Hepatocyte (in vitro differentiated cells): Measurements from ENCODE around the gene FBN3.

ENCODE experiments used
- CTCF ChIP-seq: fragments of 200-600 bp; sonication (generic); IDR thresholded peaks from 2 replicates; pipeline ENCODE4 v1.5.1; 2016; ENCODE audit warnings: antibody characterized with exemption, mild to moderate bottlenecking; ENCODE audit not compliant: poor library complexity
- EZH2 ChIP-seq: fragments of 200-600 bp; sonication (generic); IDR thresholded peaks from 2 replicates; pipeline ENCODE4 v1.6.1; 2016; ENCODE audit warnings: antibody characterized with exemption, mild to moderate bottlenecking, borderline replicate concordance
- EZH2phosphoT487 ChIP-seq: fragments of 200-600 bp; sonication (generic); IDR thresholded peaks from one replicate; pipeline ENCODE4 v1.6.1; 2018; ENCODE audit warnings: antibody characterized with exemption, mild to moderate bottlenecking, low read depth, moderate library complexity; ENCODE audit not compliant: unreplicated experiment, severe bottlenecking

GRCh38 chr19:8086849-8087248 is 62.5 kb downstream of the FBN3 start:
- no peak for TF ChIP-seq CTCF
- TF ChIP-seq EZH2phosphoT487: no peak
- no peak for TF ChIP-seq EZH2
